Measurements from ENCODE around the gene LDLRAD4.

GRCh38 chr18:13247506-13247905, 28.9 kb downstream of the LDLRAD4 start:
- TF ChIP-seq CTCF (IDR thresholded peaks at IDR 0.05) (no peak), POLR2A (IDR thresholded peaks at IDR 0.05; ENCODE audit: low read depth) (no peak)
